GM12891 (cell line): ENCODE data around the gene HOXD10.

ENCODE experiments used
- POLR2A ChIP-seq: IDR thresholded peaks from 2 replicates; pipeline ENCODE4 v1.6.1; 2011; ENCODE audit warnings: low read depth, low read length, control low read depth
- POLR2AphosphoS5 ChIP-seq: IDR thresholded peaks from 2 replicates; pipeline ENCODE4 v1.6.1; 2011; ENCODE audit warnings: low read depth, low read length, control low read depth
- TAF1 ChIP-seq: IDR thresholded peaks from 2 replicates; pipeline ENCODE4 v1.6.1; 2011; ENCODE audit warnings: low read depth, low read length, control low read depth

- TF ChIP-seq TAF1 (no peak), POLR2AphosphoS5 (no peak), POLR2A (no peak)
Measured at GRCh38 chr2:176154576-176155252, 38.1 kb downstream of the HOXD10 start.
